LNCAP (cell line): ENCODE measurements around the gene TNK2.
A peak's percentile ranks its signal among the peaks of the same experiment; 100 is the strongest.

Source experiments
- CTCF ChIP-seq: fragments of 450-650 bp; IDR thresholded peaks from 2 replicates; pipeline ENCODE4 v1.5.1; 2017; ENCODE audit warnings: mild to moderate bottlenecking

Gene TNK2

DNA sequence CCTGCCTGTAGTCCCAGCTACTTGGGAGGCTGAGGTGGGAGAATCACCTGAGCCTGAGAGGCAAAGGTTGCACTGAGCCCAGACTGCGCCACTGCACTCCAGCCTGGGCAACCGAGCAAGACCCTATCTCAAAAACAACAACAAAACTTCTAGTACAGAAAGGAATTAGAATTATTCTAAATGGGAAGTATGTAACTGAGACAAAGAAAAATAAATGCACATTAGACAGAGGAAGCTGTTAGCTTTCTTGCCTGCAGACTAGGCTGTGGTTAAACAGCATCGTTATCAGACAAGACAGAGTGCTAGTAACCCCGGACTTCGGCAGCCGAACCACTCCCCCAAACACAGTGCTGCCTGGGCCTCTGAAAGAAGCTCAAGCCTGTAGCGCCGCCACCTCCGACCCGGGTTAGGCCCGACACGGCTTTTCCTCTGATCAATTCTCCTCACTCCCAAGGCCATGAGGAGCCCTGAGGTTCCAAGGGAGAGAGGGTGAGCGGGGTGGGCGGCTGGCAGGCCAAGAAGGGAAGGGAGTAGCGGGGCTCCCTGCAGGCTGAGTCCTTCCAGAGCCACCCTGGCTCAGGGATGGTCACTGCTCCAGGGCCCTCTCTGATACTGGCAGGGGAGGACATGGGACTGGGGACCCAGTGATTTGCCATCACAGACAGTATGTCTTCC lies 51.8 kb downstream of the TNK2 start:
- no peak for TF ChIP-seq CTCF

GRCh38 chr3:195855471-195856409 lies 52.6 kb downstream of the TNK2 start:
- peak; percentile 81 for TF ChIP-seq CTCF

- no peak for TF ChIP-seq CTCF
These were observed 53.6 kb downstream of the TNK2 start for GRCh38 chr3:195854628-195855294.

DNA sequence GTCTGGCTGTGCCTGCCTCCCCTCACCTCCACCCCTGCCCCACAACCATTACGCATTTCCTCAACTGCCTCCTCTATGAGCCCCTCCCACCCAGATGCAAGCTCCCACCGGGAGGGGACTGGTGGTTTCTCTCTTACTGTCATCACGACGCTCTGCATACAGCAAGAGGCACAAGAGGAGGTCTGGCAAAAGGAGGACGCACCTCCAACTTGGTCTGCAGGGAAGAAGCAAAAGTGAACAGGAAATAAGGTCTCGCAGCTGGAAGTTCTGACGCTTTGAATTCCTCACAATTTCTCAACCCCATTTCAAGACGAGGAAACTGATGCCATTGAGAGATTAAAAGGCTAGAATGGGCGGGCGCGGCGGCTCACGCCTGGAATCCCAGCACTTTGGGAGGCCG lies 54.4 kb downstream of the TNK2 start:
- no peak for TF ChIP-seq CTCF

DNA sequence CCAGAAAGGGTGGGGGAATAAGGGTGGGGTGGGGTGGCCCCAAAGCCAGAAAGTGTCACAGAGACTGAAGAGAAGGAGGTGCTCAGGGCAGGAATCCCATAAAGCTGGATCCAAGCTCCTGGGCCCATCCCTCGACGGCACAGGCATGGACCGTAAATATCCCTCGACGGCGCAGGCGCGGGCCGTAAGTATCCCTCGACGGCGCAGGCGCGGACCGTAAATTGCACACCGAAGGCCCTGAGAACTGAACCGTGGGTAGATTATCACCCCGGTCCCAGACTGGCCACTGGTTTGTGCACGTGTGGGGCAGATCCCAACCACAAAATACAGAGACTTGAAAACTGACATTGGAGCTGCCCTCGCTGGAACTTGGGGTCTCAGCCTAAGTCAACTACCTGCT lies 55.3 kb downstream of the TNK2 start:
- TF ChIP-seq CTCF = no peak

DNA sequence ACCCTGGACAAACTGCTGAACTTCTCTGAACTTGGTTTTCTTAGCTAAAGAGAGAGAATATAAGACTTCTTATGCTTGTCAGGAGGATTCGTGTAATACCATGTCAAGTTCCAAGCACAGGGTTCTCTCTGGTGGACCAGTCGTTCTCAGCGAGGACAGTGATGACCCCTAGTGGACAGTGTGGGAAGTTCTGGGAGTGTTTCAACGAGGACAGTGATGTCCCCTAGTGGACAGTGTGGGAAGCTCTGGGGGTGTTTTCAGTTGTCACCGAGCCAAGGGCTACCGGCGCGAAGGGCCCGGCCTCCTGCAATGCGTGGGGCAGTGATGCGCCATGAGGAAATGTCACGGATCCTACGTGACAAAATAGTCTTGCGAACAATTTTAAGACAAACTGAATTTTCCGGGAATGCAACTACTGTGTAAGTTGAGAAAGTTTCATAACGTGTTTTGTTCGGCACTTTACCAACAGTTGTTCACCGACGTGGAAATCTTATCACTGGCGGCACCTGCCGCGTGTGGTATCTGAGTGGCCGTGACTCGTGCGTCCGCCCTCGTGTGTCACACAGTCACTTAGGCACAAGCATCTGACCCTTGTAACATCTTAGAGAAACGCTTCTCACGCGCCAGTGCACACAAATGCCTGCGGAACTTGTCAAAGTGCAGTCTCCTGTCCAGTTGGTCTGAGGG lies 57.4 kb downstream of the TNK2 start:
- TF ChIP-seq CTCF = peak; percentile 100

DNA sequence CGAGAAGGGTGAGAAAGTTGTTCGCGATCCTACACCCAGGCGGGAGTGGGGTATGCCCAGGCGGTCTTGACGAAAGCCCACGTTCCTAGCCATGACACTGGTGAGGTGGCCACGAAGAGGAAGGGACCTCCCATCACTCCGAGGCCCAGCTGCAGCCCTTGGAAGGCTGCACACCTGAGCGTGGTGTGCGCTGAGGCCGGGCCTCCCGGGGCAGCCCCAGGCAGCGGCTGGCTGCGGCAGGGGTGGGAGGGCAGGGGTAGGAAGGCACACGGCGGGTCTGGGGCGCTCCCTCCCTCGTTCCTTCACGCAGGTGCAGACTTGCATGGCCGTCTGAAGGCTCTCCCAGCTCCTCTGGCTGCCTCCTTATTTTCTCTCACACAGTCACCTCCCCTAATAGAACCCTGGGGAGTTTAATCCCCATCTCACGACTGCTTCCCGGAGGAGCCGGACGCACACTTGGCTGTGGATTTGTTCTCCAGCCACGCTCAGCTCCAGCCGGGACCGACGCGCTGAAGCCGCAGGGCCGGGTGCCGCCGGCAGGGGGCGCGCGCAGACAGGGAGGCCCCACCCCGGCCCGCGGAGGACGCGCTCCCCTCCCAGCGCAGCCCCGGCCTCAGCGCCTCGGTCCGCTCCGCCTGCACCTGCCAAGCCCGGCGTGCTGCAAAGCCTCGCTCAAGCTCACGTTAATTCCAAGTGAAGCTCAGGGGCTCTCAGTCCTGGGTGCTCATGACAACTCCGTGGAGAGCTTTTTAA lies 58.9 kb downstream of the TNK2 start:
- no peak; the same call in 1 of the 2 replicates for TF ChIP-seq CTCF
